ENCODE results near the gene BLCAP.
"Not testable (repeated sequence)": the region's sequence is repeated elsewhere in the genome, so short reads cannot be mapped to it uniquely, and the experiment has no call there.

The BLCAP gene

GRCh38 chr20:37513779-37514359 lies 13.8 kb downstream of the BLCAP start:
- DNase-seq: no peak

- no peak for DNase-seq
Observed at GRCh38 chr20:37511610-37512275, 15.9 kb downstream of the BLCAP start.

- DNase-seq: no peak
Observed at GRCh38 chr20:37510226-37510625, 17.4 kb downstream of the BLCAP start.

- no peak for DNase-seq
Observed at GRCh38 chr20:37506152-37506725, 21.4 kb downstream of the BLCAP start.

GRCh38 chr20:37505263-37506151 lies 22.2 kb downstream of the BLCAP start:
- no peak for DNase-seq

- no peak for DNase-seq
Observed at GRCh38 chr20:37504404-37505096, 23.1 kb downstream of the BLCAP start.

- no peak for DNase-seq
Observed at GRCh38 chr20:37503256-37503927, 24.3 kb downstream of the BLCAP start.

GRCh38 chr20:37502654-37503053 lies 25.0 kb downstream of the BLCAP start:
- no peak for DNase-seq

- no peak for DNase-seq
Observed at GRCh38 chr20:37501940-37502339, 25.7 kb downstream of the BLCAP start.

- no peak for DNase-seq
Observed at GRCh38 chr20:37500311-37500710, 27.4 kb downstream of the BLCAP start.

GRCh38 chr20:37498066-37498665 lies 29.5 kb downstream of the BLCAP start:
- DNase-seq: no peak

GRCh38 chr20:37494796-37495195 lies 32.9 kb downstream of the BLCAP start:
- DNase-seq: no peak

GRCh38 chr20:37494301-37494700 lies 33.4 kb downstream of the BLCAP start:
- DNase-seq: no peak

- no peak for DNase-seq
Observed at GRCh38 chr20:37492945-37493344, 34.7 kb downstream of the BLCAP start.

GRCh38 chr20:37492096-37492625 lies 35.5 kb downstream of the BLCAP start:
- no peak for DNase-seq

- DNase-seq: no peak
Observed at GRCh38 chr20:37490663-37491350, 36.9 kb downstream of the BLCAP start.

GRCh38 chr20:37486209-37486608 lies 41.5 kb downstream of the BLCAP start:
- not testable (repeated sequence) for DNase-seq

GRCh38 chr20:37484331-37484730 lies 43.3 kb downstream of the BLCAP start:
- DNase-seq: no peak

- DNase-seq: no peak
Observed at GRCh38 chr20:37481610-37482009, 46.1 kb downstream of the BLCAP start.

- DNase-seq: no peak
Observed at GRCh38 chr20:37480919-37481318, 46.8 kb downstream of the BLCAP start.

Data from activated CD4-positive, alpha-beta T cell treated with anti-CD3 and anti-CD28 coated beads, Interleukin-2, amount 50 U/mL, for 1 hour (primary cell).